K562 (cell line): ENCODE results near the gene COL4A1.

Experiments
- CHD4 ChIP-seq: fragments of 200-600 bp; sonication (generic); IDR thresholded peaks from 3 replicates; pipeline ENCODE4 v1.6.1; 2012; ENCODE audit warnings: low read depth, mild to moderate bottlenecking, mixed read lengths, low read length, inconsistent platforms; ENCODE audit not compliant: insufficient read depth, insufficient replicate concordance, poor library complexity, severe bottlenecking
- NR2C2 ChIP-seq, 2 experiments: fragments of 200-800 bp in 1 of 2; sonication (Bioruptor generic) in 1 of 2; sonication (generic) in 1 of 2; formaldehyde crosslinking in 1 of 2; IDR thresholded peaks; 2 replicates each; pipeline versions ENCODE4 v1.6.1 to v1.8.0; 2016 to 2022; ENCODE audit warnings: mild to moderate bottlenecking in 1 of 2, missing compliant biosample characterization in 1 of 2, missing genetic modification characterization in 1 of 2, missing genetic modification reagents in 1 of 2

DNA sequence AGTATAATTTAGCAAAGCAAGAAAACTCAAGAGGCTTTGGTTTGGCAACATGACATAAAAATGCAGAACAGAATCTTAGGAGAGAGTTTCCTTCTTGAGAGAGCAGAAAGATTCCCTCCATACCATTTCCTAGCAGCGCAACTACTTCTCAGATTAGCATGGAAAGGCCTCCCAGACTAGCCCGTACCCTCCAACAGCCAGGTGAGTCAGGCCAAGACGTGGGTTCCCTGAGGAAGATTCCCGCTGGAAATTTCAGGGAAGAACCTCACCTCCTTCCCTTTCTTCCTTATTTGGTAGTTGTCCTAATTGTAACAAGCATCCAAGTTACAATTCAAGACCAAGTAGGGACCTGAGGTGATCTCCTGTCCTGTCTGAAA lies 12.4 kb upstream of the COL4A1 start:
- no peak for TF ChIP-seq NR2C2 (CRISPR knock-in tag; IDR thresholded peaks at IDR 0.05)
- TF ChIP-seq NR2C2 (tag; IDR thresholded peaks at IDR 0.05) = no peak
- TF ChIP-seq CHD4 = no peak
